Hematopoietic multipotent progenitor cell treated with erythropoietin and hydrocortisone succinate and interleukin-3 and kit ligand, for 17 days (in vitro differentiated cells): ENCODE data around the gene OCEL1.
"Not testable (repeated sequence)": the region's sequence is repeated elsewhere in the genome, so short reads cannot be mapped to it uniquely, and the experiment has no call there.

ENCODE experiments used
- DNase-seq: peaks from one replicate; pipeline ENCODE4 v3.0.0-alpha.2; 2015; ENCODE audit warnings: low spot score

Gene OCEL1

GRCh38 chr19:17264641-17264979 lies 38.6 kb downstream of the OCEL1 start, which contains the start of gene USHBP1:
Gene USHBP1, minus strand, starts transcription at chr19:17264745. Its CDS starts 446 bp downstream, at chr19:17264299.
- no peak for DNase-seq

GRCh38 chr19:17266026-17266425 lies 40.0 kb downstream of the OCEL1 start:
- no peak for DNase-seq

- no peak for DNase-seq
Measured at GRCh38 chr19:17266589-17266974, 40.6 kb downstream of the OCEL1 start.

- DNase-seq = peak; percentile 96
Measured at GRCh38 chr19:17266975-17267788, 41.2 kb downstream of the OCEL1 start, which contains the start of gene BABAM1. Gene BABAM1, plus strand, starts transcription at chr19:17267443. Its CDS starts 1,364 bp downstream, at chr19:17268807.

GRCh38 chr19:17268754-17269153 lies 42.7 kb downstream of the OCEL1 start:
- no peak for DNase-seq

GRCh38 chr19:17274892-17275291 lies 48.9 kb downstream of the OCEL1 start:
- DNase-seq = not testable (repeated sequence)

GRCh38 chr19:17275441-17276175 lies 49.6 kb downstream of the OCEL1 start:
- DNase-seq = no peak
